Amniotic stem cell (primary cell): ENCODE data around the gene ZDHHC14.
"Not testable (repeated sequence)": the region's sequence is repeated elsewhere in the genome, so short reads cannot be mapped to it uniquely, and the experiment has no call there.

Experiments used
- DNase-seq: peaks from one replicate; lab custom pipeline; 2025; lab: John Stamatoyannopoulos, UW

Gene ZDHHC14

DNA sequence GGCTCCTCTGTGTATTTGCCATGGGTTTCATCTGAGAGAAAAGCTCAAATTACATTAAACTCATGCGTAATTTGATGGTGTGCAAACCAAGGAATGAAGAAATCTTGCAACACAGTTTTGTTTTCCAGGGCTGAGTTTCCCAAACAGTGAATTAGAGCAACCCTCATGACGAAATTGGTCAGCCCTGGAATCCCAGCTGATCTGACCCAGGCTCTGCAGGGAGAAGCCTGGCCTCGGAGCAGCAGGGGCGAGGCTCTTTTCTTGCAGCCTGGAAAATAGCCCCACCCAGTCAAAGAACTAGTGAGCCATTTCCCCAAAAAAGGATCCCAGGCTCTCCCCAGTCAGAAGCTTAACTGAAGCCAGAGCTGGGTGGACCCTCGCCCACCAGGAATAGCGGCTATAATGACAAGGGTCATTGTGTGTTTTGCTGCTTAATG is 334.8 kb downstream of the ZDHHC14 start:
- DNase-seq: peak; percentile 85

DNA sequence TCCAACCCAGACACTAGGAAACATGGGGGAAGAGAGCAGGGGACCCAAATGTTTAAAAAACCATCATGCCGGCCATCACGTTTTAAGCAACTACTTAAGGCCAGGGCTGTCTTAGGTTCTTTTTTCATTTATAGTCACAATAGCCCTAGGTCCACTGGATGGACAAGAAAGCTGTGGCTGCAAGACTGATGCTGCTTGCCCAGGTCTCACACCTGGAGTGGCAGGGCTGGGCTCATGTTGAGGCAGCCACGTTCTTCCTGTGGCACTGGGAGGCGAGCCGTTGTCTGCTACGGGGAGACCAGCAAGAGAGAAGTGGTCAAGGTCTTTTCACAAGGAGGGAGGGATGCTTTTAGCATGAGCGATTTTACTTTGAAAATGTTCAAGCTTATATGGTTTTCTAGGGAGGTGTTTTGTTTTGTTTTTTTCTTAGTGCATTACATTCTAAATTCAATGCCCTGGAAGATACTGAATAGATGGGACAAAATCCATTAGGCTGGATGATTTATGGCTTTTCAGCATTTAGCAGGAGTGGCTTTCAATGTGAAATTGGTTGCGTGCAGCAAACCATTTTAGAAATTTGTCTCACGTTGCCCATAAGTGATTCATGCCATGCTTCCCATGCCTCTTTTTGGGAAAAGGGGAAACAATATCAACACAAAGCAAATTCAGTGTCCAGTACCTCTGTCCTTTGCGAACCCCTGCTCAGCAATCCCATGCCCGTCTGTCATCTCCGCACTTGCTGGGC is 335.4 kb downstream of the ZDHHC14 start:
- DNase-seq: no peak

DNA sequence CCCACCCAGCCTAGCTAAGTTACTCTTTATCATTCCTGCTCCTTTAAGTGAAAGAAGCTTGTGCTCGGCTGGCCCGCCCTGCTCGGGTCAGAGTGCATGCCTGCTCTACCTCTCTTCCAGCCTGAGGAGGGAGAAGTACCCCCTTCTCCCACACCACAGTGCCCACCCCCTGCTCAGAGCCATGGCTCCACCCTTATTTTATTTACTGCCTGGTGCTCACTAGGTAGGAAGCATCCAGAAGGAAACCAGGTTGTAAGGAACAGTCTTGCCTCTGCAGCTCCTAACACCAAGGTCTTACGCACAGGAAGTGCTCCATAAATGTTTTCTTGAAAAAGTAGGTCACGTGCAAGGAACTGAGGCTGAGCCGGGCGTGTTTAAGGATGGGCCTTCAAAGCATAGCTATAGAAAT is 336.4 kb downstream of the ZDHHC14 start:
- no peak for DNase-seq

DNA sequence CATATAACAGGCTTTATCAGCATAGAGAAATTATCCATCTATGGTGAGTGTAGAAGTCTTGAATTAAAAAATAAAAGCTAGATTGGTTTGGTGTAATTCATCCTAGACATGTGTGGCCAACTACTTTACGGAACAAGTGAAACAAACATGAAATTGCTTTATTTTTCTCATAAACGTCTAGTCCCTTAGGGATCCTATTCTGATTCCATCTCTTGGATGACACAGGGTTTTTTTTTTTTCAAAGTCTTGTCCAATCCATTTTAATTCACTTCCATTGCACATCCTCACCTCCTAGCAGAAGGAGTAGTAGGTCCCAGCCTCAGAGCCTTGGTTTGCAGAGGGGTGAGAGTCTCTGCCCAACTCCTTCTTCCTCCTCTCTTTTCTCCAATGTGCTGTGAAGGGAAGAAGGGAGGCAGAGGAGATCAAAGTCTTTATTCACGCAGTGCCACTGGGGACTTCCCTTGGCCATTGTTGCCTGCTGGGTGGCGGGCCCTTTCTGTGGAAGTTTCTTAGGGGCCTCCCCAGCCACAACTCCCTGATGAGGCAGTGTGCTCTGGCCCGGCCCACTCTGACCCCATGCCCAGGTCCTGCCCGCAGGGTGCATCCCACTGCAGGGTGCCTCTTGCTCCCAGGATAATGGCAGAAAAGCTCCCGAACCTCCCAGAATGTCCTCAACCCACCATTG is 337.7 kb downstream of the ZDHHC14 start:
- no peak for DNase-seq

DNA sequence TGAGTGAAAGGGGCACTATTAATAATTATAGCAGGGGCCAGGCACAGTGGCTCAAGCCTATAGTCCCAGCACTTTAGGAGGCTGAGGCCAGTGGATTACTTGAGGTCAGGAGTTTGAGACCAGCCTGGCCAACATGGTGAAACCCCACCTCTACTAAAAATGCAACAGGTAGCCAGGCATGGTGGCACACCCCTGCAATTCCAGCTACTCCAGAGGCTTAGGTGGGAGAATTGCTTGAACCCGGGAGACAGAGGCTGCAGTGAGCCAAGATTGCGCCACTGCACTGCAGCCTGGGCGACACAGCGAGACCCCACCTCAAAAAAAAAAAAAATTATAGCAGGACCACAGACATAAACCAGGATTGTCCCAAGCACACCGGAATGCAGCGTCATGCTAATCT is 340.0 kb downstream of the ZDHHC14 start:
- DNase-seq: not testable (repeated sequence)

DNA sequence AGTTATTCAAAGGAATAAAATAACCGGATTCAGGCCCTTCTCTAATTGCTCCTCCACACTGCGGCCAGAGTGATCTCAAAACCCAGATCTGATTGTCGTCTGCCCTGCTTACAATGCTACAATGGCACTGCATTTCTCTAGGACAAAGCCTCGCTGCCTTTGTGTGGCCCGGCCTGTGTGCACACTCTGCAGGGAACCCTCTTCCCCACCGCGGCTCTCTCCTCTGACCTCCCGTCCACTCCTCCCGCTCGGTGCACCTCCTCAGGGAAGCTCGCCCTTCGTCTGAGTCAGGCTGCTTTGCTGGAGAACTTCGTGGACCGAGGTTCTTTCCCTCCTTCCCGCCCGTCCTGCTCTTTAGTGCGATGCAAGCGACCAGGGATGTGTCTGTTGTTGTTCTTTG is 340.4 kb downstream of the ZDHHC14 start:
- no peak for DNase-seq

DNA sequence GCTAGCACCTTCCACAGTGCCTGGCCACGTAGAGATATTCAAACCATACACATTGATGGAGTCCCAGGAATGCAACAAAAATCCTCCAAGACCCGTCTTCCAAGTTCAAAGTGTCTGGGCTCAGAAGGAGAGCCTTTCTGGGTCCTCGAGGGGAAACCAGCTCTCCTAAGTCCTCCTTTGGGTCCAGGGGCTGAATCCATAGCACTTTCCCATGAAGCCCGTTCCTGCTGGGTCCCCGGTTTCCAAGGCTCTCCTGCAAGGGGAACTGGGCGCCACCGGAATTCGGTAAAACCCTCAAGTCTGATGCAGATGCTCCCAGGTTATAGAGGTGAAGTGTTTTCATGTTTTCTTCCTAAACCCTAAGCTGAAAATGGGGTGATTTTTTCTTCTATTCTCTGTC is 340.8 kb downstream of the ZDHHC14 start:
- DNase-seq: no peak

DNA sequence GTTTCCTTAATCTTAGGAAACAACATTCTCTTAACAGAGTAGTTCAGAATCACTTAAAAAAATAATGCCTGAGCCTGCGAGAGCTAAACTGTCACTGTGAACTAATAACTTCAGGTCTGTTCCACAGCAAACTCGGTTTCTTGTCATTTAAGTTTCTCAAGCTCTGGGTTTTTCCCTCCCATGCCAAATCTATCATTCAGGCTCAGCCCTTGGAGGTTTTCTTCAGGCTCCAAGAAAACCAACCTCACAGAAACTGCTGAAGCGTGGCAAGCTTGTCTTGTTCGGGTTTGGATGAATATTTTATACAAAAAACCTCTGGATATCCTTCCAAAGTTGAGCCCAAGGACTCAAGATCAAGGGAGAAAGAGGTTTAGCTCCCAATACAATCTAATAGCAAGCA is 342.4 kb downstream of the ZDHHC14 start:
- no peak for DNase-seq

DNA sequence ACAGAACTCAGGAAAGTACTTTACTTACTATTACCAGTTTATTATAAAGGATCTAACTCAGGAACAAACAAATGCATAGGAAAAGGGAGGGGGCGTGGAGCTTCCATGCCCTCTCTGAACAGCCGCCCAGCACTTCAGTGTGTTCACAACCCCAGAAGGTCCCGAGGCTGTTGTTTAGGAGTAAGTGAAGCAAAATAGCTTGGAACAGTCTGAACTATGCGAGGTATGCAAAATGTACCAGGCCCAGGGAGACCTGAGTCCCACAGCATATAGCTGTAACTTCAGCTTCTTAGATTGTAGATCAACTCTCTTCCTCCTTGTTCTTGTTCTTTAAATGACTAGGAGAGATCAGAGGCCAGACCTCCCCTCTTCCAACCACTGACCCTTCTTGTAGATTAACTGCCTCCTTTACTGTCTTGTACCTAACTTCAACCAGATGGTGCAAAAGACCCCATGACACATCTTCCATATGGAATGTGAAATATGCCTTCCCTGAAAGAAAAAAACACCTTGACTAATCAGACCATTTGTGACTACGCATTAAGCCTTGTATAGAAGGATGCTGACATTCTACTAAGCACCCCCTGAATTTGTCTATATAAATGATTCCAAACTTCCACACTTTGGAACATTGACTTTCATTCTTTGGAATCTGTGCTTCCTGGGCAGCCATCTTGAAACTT is 343.3 kb downstream of the ZDHHC14 start:
- DNase-seq: no peak

DNA sequence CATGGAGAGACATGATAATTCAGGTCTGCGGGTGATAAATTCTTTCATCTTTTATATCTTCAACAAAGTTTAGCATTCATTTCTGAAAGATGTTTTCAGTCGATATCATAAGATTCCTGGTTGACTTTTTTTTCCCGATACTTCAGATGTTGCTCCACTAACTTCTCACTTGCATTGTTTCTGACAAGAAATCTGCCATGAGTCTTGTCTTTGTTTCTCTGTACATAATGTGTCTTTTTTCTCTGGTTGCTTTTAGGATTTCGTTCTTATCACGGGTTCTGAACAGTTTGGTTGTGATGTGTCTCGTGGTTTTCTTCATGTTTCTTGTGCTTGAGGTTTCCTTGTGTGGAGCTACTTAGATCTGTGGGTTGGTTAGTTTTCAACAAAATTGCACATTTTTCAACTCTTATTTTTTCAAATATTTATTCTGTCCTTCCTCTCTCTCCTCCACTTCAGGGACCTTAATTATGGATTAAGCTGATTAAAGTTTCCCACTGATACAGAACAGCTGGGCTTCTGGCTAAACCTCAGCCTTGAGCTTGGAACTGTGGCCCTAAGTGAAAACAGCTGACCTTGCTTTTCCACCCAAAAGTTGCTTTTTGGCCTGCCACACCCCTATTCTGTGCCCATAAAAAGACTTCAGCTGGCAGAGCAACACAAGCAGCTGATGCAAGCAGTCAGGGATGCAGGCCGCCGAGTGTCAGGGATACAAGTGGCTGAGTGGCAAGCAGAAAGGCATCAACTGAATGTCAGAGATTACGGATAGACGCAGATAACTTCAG is 344.2 kb downstream of the ZDHHC14 start:
- DNase-seq: no peak

DNA sequence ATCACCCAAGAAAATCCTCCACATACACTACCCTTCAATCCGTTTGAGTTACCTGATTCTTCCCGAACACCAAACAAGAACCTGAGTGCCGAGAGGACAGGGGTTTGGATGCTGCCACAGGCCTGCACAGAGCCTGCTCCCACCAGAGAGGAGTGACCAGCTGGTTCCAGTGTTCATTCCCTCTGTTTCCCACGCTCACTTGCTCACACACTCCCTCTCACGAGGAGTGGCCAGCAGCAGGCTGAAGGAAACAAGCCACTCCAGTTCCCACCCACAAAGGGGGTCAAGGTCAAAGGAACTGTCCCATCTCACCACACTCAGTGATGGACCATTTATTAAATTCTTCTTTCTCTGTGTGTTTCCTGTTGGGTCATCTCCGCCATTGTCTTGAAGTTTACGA is 344.8 kb downstream of the ZDHHC14 start:
- no peak for DNase-seq

DNA sequence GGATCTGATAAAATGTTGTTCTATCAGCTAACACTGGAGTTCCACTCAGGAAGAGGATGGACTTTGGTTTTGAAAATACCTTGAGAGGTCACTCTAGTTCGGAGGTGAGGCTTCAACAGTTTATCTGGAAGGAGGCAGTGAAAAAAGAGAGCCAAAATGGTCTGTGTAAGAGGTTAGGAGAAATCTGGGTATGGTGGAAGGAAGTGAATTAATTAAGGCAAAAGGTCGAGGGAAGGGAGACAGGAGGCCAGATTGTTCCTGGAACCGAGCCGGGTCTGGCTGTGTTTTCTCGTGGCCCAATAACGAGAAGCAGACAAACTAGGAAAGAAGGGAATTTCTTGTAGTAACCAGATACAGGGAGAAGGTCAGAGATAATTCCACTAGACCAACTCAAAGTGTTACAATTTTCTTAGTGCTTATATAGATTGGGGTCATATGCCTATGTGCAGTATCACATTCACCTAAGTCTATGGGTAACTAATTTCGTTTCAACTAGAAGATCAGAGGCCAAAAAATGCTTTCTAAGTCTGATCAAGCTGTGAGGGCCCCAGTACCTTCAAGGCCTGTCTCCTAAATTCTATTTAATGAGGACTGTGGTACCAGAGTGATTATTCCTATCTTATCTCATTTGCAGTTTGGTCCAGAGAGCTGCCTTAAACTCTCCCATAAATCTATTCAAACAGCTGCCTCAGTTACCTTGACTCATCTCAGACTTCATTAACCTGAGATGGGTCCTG is 346.1 kb downstream of the ZDHHC14 start:
- DNase-seq: no peak
